ENCODE results near the gene TSHZ2.

DNA sequence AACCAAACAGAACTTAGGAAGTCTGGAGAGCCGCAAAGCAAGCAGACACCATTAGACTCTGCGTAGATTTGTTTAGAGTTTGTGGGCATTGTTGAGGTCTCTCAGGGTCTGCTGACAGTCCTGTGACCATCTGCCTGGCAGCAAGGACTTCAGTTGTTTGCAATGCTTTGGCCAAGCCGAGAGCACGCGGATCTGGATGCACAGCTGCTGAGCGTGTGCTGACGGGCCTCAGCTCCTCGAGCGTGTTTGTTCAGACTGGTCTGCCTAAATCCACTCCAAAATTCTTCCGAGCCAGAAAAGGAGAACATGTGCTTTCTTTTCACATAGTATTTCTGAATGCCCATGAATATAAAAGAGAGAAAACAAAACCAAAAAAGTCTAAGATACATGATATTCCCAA is 462.5 kb downstream of the TSHZ2 start:
- TF ChIP-seq, protein P1, sequence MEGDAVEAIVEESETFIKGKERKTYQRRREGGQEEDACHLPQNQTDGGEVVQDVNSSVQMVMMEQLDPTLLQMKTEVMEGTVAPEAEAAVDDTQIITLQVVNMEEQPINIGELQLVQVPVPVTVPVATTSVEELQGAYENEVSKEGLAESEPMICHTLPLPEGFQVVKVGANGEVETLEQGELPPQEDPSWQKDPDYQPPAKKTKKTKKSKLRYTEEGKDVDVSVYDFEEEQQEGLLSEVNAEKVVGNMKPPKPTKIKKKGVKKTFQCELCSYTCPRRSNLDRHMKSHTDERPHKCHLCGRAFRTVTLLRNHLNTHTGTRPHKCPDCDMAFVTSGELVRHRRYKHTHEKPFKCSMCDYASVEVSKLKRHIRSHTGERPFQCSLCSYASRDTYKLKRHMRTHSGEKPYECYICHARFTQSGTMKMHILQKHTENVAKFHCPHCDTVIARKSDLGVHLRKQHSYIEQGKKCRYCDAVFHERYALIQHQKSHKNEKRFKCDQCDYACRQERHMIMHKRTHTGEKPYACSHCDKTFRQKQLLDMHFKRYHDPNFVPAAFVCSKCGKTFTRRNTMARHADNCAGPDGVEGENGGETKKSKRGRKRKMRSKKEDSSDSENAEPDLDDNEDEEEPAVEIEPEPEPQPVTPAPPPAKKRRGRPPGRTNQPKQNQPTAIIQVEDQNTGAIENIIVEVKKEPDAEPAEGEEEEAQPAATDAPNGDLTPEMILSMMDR (IDR thresholded peaks at IDR 0.05; ENCODE audit: poor library complexity): no peak
- no peak for TF ChIP-seq EZH2 (IDR thresholded peaks at IDR 0.05; ENCODE audit: borderline replicate concordance)
- TF ChIP-seq EZH2phosphoT487 (IDR thresholded peaks at IDR 0.05; ENCODE audit: low read depth, severe bottlenecking, unreplicated experiment): no peak
